HepG2 (cell line): ENCODE results near the gene FKBP1B. TPM values are rescaled to one million over a fixed set of nuclear protein-coding genes. Genes with fewer than 3 reads are reported as not detected.
A peak's percentile ranks its signal among the peaks of the same experiment; 100 is the strongest.

Source experiments
- ARNT ChIP-seq: fragments of 450-650 bp; IDR thresholded peaks from 2 replicates; pipeline ENCODE4 v1.6.1; 2017
- DNMT3B ChIP-seq: conservative IDR thresholded peaks from 2 replicates; pipeline ENCODE4 v1.6.1; 2016; ENCODE audit warnings: missing biosample characterization, control low read depth
- EED ChIP-seq: sonication (generic); formaldehyde crosslinking; IDR thresholded peaks from 2 replicates; pipeline ENCODE4 v1.5.0; 2020; ENCODE audit warnings: mild to moderate bottlenecking, missing genetic modification reagents
- FOXC1 ChIP-seq: sonication (generic); formaldehyde crosslinking; IDR thresholded peaks from 2 replicates; pipeline ENCODE4 v1.8.0; 2022; ENCODE audit warnings: mild to moderate bottlenecking, missing genetic modification reagents, borderline replicate concordance
- HDAC1 ChIP-seq: sonication (generic); formaldehyde crosslinking; IDR thresholded peaks from 2 replicates; pipeline ENCODE4 v1.5.1; 2020; ENCODE audit warnings: mild to moderate bottlenecking, missing genetic modification reagents
- HIVEP1 ChIP-seq: sonication (generic); formaldehyde crosslinking; IDR thresholded peaks from 2 replicates; pipeline ENCODE4 v1.4.0; 2020; ENCODE audit warnings: mild to moderate bottlenecking, missing genetic modification reagents
- ISL2 ChIP-seq: sonication (generic); formaldehyde crosslinking; IDR thresholded peaks from 2 replicates; pipeline ENCODE4 v1.5.0; 2020; ENCODE audit warnings: missing genetic modification reagents
- KDM3A ChIP-seq: IDR thresholded peaks from 2 replicates; pipeline ENCODE4 v1.6.1; 2018; ENCODE audit warnings: low read depth, missing compliant biosample characterization
- KLF16 ChIP-seq, 2 experiments: sonication (generic) in 1 of 2; formaldehyde crosslinking in 1 of 2; IDR thresholded peaks; 2 replicates each; pipeline versions ENCODE4 v1.6.1 to v1.8.0; 2016 to 2023; ENCODE audit warnings: missing genetic modification reagents in 2 of 2, missing compliant biosample characterization in 1 of 2
- NR3C1 ChIP-seq: sonication (generic); formaldehyde crosslinking; IDR thresholded peaks from 2 replicates; pipeline ENCODE4 v1.4.0; 2020; ENCODE audit warnings: missing genetic modification reagents
- RFXANK ChIP-seq: IDR thresholded peaks from 2 replicates; pipeline ENCODE4 v1.6.1; 2016
- TBX2 ChIP-seq: sonication (generic); formaldehyde crosslinking; IDR thresholded peaks from 2 replicates; pipeline ENCODE4 v1.5.0; 2020; ENCODE audit warnings: missing genetic modification reagents, mild to moderate bottlenecking, borderline replicate concordance
- TBX3 ChIP-seq: fragments of 450-650 bp; IDR thresholded peaks from 2 replicates; pipeline ENCODE4 v1.6.1; 2017; ENCODE audit warnings: antibody characterized with exemption, mild to moderate bottlenecking, inconsistent platforms, borderline replicate concordance
- TGIF2 ChIP-seq: IDR thresholded peaks from 2 replicates; pipeline ENCODE4 v1.6.1; 2016; ENCODE audit warnings: control low read depth, missing compliant biosample characterization
- ZBTB7A ChIP-seq: sonication (generic); formaldehyde crosslinking; IDR thresholded peaks from 2 replicates; pipeline ENCODE4 v1.8.0; 2022; ENCODE audit warnings: mild to moderate bottlenecking, missing genetic modification reagents
- ZNF264 ChIP-seq: sonication (generic); formaldehyde crosslinking; IDR thresholded peaks from 2 replicates; pipeline ENCODE4 v1.4.0; 2020; ENCODE audit warnings: missing genetic modification reagents
- ZNF282 ChIP-seq: fragments of 450-650 bp; IDR thresholded peaks from 2 replicates; pipeline ENCODE4 v1.6.1; 2018; ENCODE audit not compliant: partially characterized antibody
- ZNF335 ChIP-seq: sonication (generic); formaldehyde crosslinking; IDR thresholded peaks from 2 replicates; pipeline ENCODE4 v1.4.0; 2020; ENCODE audit warnings: missing genetic modification reagents
- ZNF430 ChIP-seq: sonication (generic); formaldehyde crosslinking; IDR thresholded peaks from 2 replicates; pipeline ENCODE4 v1.9.0; 2021; ENCODE audit warnings: mild to moderate bottlenecking, missing genetic modification reagents
- ZNF672 ChIP-seq: sonication (generic); formaldehyde crosslinking; IDR thresholded peaks from 2 replicates; pipeline ENCODE4 v1.8.1; 2022; ENCODE audit warnings: missing genetic modification reagents
- polyA plus RNA-seq, 8 experiments: library from polyadenylated mRNA; depleted of rRNA in 3 of 8; stranded (reverse) in 7 of 8; unstranded in 1 of 8; fragments of >200 nt; fragmentation: Illumina TruSeq in 4 of 8; extraction: Trizol in 4 of 8; gene quantifications; 2 replicates each; pipeline versions ENCODE4 v1.2.1 to v1.2.3, GENCODE V29; 2011 to 2016; ENCODE audit warnings: low read depth in 4 of 8, missing spikeins in 1 of 8, mixed read lengths in 1 of 8; ENCODE audit not compliant: insufficient read depth in 1 of 8
- total RNA-seq, 5 experiments: library from RNA; depleted of rRNA; stranded (reverse); fragments of >200 nt; fragmentation: Illumina TruSeq; extraction: Trizol; gene quantifications; 2 replicates each; pipeline ENCODE4 v1.2.3, GENCODE V29; 2016; ENCODE audit warnings: low read depth in 1 of 5
- TF ChIP-seq, protein P1 (sequence below): sonication (generic); formaldehyde crosslinking; IDR thresholded peaks from one replicate; pipeline ENCODE4 v1.5.1; 2020; ENCODE audit warnings: mild to moderate bottlenecking, missing genetic modification reagents; ENCODE audit errors: not compliant biosample characterization
- TF ChIP-seq, protein P2 (sequence below): IDR thresholded peaks from 2 replicates; pipeline ENCODE4 v1.6.1; 2016; ENCODE audit warnings: low read depth, control low read depth

Gene FKBP1B
- total and polyA plus RNA-seq, 2 of the 13 experiments (the other 11 are each of a cell fraction or from before 2014, with no cell fraction given) = 35.2 to 96.3 TPM

DNA sequence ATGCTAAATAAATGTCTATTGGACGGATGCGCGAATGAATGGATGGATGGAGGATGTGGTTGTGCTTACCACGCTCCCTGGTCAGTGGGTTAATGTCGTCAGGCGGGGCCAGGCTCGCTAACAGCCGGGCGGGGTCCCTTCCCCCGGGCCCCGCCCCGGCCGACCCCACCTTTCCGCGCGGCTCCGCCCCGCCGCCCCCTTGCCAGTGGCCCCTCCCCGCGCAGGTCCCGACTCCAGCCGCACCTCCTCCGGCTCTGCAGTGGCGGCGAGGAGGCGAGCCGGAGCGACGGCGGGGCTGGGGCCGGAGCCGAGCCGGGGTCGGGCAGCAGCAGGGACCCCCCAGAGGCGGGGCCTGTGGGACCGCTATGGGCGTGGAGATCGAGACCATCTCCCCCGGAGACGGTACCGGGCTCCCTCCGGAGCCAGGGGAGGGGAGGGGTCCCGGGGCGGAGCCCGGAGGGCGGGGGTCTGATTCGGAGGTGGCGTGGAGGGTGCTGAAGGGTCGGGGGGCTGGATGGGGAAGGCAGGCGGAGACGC is at the start of gene FKBP1B (continued):
- no peak; the same call in 1 of the 2 replicates for TF ChIP-seq FOXC1 (CRISPR knock-in tag)
- TF ChIP-seq ZNF282 = no peak
- TF ChIP-seq KDM3A (CRISPR knock-in tag) = no peak
- TF ChIP-seq HIVEP1 (CRISPR knock-in tag) = no peak; the same call in 1 of the 2 replicates
- 0 out of 2 replicates have a peak, but pooled peaks have one; percentile 44 for TF ChIP-seq ZNF430
- TF ChIP-seq ARNT = no peak
- no peak for TF ChIP-seq RFXANK
- no peak for TF ChIP-seq TBX3
- no peak; the same call in none of the 2 replicates for TF ChIP-seq ZBTB7A (CRISPR knock-in tag)
- TF ChIP-seq, protein P1, sequence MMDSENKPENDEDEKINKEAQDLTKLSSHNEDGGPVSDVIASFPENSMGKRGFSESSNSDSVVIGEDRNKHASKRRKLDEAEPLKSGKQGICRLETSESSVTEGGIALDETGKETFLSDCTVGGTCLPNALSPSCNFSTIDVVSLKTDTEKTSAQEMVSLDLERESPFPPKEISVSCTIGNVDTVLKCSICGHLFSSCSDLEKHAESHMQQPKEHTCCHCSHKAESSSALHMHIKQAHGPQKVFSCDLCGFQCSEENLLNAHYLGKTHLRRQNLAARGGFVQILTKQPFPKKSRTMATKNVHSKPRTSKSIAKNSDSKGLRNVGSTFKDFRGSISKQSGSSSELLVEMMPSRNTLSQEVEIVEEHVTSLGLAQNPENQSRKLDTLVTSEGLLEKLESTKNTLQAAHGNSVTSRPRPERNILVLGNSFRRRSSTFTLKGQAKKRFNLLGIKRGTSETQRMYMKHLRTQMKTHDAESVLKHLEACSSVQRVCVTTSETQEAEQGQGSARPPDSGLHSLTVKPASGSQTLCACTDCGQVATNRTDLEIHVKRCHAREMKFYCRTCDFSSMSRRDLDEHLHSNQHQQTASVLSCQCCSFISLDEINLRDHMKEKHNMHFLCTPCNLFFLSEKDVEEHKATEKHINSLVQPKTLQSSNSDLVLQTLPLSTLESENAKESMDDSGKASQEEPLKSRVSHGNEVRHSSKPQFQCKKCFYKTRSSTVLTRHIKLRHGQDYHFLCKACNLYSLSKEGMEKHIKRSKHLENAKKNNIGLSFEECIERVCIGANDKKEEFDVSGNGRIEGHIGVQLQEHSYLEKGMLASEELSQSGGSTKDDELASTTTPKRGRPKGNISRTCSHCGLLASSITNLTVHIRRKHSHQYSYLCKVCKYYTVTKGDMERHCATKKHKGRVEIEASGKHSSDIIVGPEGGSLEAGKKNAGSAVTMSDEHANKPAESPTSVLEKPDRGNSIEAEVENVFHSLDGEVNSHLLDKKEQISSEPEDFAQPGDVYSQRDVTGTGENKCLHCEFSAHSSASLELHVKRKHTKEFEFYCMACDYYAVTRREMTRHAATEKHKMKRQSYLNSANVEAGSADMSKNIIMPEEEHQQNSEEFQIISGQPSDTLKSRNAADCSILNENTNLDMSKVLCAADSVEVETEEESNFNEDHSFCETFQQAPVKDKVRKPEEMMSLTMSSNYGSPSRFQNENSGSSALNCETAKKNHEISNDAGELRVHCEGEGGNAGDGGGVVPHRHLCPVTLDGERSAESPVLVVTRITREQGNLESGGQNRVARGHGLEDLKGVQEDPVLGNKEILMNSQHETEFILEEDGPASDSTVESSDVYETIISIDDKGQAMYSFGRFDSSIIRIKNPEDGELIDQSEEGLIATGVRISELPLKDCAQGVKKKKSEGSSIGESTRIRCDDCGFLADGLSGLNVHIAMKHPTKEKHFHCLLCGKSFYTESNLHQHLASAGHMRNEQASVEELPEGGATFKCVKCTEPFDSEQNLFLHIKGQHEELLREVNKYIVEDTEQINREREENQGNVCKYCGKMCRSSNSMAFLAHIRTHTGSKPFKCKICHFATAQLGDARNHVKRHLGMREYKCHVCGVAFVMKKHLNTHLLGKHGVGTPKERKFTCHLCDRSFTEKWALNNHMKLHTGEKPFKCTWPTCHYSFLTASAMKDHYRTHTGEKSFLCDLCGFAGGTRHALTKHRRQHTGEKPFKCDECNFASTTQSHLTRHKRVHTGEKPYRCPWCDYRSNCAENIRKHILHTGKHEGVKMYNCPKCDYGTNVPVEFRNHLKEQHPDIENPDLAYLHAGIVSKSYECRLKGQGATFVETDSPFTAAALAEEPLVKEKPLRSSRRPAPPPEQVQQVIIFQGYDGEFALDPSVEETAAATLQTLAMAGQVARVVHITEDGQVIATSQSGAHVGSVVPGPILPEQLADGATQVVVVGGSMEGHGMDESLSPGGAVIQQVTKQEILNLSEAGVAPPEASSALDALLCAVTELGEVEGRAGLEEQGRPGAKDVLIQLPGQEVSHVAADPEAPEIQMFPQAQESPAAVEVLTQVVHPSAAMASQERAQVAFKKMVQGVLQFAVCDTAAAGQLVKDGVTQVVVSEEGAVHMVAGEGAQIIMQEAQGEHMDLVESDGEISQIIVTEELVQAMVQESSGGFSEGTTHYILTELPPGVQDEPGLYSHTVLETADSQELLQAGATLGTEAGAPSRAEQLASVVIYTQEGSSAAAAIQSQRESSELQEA = no peak
- TF ChIP-seq ZNF335 = no peak
- no peak for TF ChIP-seq ISL2
- TF ChIP-seq ZNF264 (CRISPR knock-in tag) = no peak
- TF ChIP-seq TGIF2 = peak; percentile 45; the same call in 1 of the 2 replicates
- peak; percentile 56; the same call in 1 of the 2 replicates for TF ChIP-seq HDAC1 (CRISPR knock-in tag)
- TF ChIP-seq, protein P2, sequence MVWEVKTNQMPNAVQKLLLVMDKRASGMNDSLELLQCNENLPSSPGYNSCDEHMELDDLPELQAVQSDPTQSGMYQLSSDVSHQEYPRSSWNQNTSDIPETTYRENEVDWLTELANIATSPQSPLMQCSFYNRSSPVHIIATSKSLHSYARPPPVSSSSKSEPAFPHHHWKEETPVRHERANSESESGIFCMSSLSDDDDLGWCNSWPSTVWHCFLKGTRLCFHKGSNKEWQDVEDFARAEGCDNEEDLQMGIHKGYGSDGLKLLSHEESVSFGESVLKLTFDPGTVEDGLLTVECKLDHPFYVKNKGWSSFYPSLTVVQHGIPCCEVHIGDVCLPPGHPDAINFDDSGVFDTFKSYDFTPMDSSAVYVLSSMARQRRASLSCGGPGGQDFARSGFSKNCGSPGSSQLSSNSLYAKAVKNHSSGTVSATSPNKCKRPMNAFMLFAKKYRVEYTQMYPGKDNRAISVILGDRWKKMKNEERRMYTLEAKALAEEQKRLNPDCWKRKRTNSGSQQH (CRISPR knock-in tag) = 0 out of 2 replicates have a peak, but pooled peaks have one; percentile 56
- 0 out of 2 replicates have a peak, but pooled peaks have one; percentile 25 for TF ChIP-seq EED (CRISPR knock-in tag)
- 0 out of 4 replicates have a peak, but pooled peaks of 1 of the 2 experiments have one; percentile 22 for TF ChIP-seq KLF16 (CRISPR knock-in tag; IDR thresholded peaks at IDR 0.05)
- no peak for TF ChIP-seq NR3C1 (CRISPR knock-in tag)
- TF ChIP-seq TBX2 (CRISPR knock-in tag) = no peak; the same call in 1 of the 2 replicates
- no peak for TF ChIP-seq DNMT3B
- no peak for TF ChIP-seq ZNF672 (CRISPR knock-in tag)
